ENCODE results near the gene INTS11. TPM values are rescaled to one million over a fixed set of nuclear protein-coding genes. Genes with fewer than 3 reads are reported as not detected.

The INTS11 gene
- total and polyA plus RNA-seq, 9 of the 15 experiments (the other 6 are each of a cell fraction or from before 2014, with no cell fraction given): 3.6 to 183 (median 110) TPM

DNA sequence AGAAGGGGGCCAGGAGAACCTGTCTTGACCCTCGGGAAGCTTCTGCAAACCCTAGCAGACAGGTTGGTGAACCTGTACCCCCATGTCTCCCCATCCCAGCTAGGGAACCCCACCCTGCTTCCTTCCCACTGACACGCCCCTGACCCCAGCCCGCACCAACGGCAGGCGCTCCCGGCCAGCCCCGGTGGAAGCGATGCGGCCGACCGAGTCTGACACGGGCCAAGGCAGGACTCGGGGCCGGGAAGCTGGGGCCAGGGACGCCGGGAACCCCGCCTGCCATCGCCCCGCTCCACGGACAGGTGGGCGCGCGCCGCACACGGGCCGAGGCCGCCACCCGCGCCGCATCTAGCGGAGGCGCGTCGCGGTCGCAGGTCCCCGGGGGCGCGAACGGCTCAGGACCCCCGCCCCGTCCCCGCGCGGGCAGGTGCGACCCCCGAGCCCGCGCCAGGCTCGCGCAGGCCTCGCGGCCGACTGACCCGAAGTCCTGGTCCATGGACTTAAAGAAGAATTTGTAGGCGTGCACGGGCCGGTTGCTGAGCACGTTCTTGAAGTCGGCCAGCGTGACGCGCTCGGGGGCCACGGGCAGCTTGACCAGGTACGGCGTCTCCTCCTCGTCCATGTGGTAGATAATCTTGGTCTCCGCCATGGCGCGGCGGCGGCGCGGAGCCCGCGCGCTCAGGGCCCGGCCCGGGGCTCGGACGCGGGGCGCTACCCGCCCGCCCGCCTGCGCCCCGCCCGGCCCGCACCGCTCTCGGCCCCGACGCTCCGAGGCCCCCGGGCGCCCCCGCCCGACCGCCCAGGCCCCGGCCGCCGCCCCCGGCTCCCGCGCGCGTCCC lies 24.2 kb upstream of the INTS11 start (continued):
- TF ChIP-seq NR2C2 (CRISPR knock-in tag; IDR thresholded peaks at IDR 0.05) (no peak), NR2C2 (tag; IDR thresholded peaks at IDR 0.05) (peak; percentile 25; the same call in 1 of the 2 replicates), NFE2 (IDR thresholded peaks at IDR 0.05; ENCODE audit: low read depth) (no peak), ESRRA (IDR thresholded peaks at IDR 0.05; ENCODE audit: borderline replicate concordance, low read depth) (no peak), HCFC1 (IDR thresholded peaks at IDR 0.05; ENCODE audit: low read depth, low read length) (peak; percentile 2; the same call in 1 of the 2 replicates)

DNA sequence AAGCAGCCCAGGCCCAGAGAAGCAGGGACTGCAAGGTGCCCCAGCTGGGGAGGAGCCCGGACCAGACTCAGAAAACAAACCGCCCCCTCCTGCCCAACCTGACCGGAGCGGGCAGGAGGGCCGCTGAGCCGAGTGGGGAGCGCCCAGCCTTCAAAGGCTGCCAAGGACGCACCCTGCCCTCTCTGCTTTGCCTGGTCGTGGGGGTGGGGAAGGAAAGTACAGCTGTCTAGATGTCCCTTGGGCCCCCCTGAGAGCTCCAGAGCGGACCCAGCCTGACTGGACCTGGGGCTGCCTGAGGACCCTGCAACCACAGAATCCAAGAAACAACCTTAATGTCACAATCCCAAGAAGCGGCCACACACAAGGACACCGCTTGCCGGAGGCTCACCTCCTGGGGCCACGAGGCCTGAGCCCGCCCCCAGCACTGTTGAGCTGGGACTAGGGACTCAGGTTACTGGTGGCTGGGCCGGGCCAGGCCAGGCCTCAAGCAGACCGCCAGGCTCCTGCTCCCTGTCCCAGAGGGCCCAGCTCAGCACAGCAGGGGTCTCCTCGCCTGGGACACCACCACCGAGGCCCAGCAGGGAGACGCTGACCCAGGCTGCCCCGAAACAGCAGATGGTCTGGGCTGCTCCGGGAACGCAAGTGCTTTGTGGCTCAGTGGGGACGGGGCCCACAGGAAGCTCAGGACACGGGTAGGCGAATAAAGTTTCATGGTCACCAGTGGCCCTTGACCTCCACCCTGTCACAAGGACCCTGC lies 23.4 kb upstream of the INTS11 start:
- H3K9me1 ChIP-seq (ENCODE audit: control insufficient read depth, insufficient read depth, low read length): peaks cover 8% of the 10 kb centered on the region
- no TSS peak for BruUV-seq (replicated peaks)
- ATAC-seq: peak; percentile 79
- ChIA-PET POLR2A (interaction anchor here (0.5 to 4.8 kb wide), 15 partner anchors 10 to 964 kb away, joined by 3 to 22 read pairs (median 3); partner anchors contain the start of genes AURKAIP1 and MRPL20), CTCF (ENCODE audit: low intra/inter-chr PET ratio) (no interaction called here)
- peaks cover 39% of the 10 kb centered on the region for H4K20me1 ChIP-seq (replicated peaks; ENCODE audit: control insufficient read depth, insufficient read depth, low read length)
- H3K27me3 ChIP-seq (ENCODE audit: control insufficient read depth in 2 of 2, insufficient read depth in 2 of 2, low read length in 2 of 2): no peaks in the 10 kb centered on the region
- 2% methylated on average over 21 of the region's 26 CpGs for WGBS (ENCODE audit: insufficient coverage, low coverage, missing lambda C conversion rate)
- H3K9me3 ChIP-seq (replicated peaks; ENCODE audit: control insufficient read depth, insufficient read depth, low read depth, low read length): no peaks in the 10 kb centered on the region
- peak; percentile 90 for FAIRE-seq
- H3K4me3 ChIP-seq: peak overlapping the region; percentile 98
- H3K4me1 ChIP-seq (replicated peaks in 1 of 2; ENCODE audit: control insufficient read depth in 2 of 2, insufficient read depth in 2 of 2, low read length in 2 of 2): peaks cover 14 to 82% of the 10 kb centered on the region in 2 experiments; a peak in 3 of 5 replicates
- intact Hi-C loops (cut with micrococcal nuclease): no loop called here
- H2AFZ ChIP-seq (ENCODE audit: low read depth, low read length): no peak overlapping the region; the same call in 1 of the 2 replicates
- peaks cover 24% of the 10 kb centered on the region; the same call in 1 of the 3 replicates for H3K36me3 ChIP-seq (ENCODE audit: control insufficient read depth, insufficient read depth, low read length)
- peaks cover 64% of the 10 kb centered on the region for H3K79me2 ChIP-seq (ENCODE audit: control insufficient read depth, insufficient read depth, low read length)
- peak; percentile 52 to 85 (median 68) for DNase-seq (ENCODE audit: extremely low read depth in 1 of 4, low spot score in 3 of 4)
- peak overlapping the region; percentile 82 to 98 for H3K9ac ChIP-seq (ENCODE audit: insufficient read depth in 1 of 2, low read depth in 2 of 2, low read length in 2 of 2)
- in situ Hi-C loops (cut with MboI): no loop called here
- H3K4me2 ChIP-seq (ENCODE audit: insufficient read depth, low read length): peak overlapping the region; percentile 91
- H3K27ac ChIP-seq (ENCODE audit: extremely low read depth, low read depth, low read length): peak overlapping the region; percentile 95
- TF ChIP-seq SMAD4 (CRISPR knock-in tag; conservative IDR thresholded peaks at IDR 0.05) (no peak), CC2D1A (IDR thresholded peaks at IDR 0.05) (no peak), SREBF1 (IDR thresholded peaks at IDR 0.05; ENCODE audit: borderline replicate concordance, low read depth, low read length) (no peak), POLR3G (IDR thresholded peaks at IDR 0.05; ENCODE audit: extremely low read depth, insufficient read length, insufficient replicate concordance) (no peak), MNT (conservative IDR thresholded peaks at IDR 0.05) (peak in 1 of 2 experiments; percentile 87), PCBP2 (IDR thresholded peaks at IDR 0.05; ENCODE audit: low read depth, low read length, poor library complexity, severe bottlenecking) (no peak), NR1H2 (CRISPR knock-in tag; IDR thresholded peaks at IDR 0.05) (no peak), TAF7 (tag; IDR thresholded peaks at IDR 0.05) (no peak), CTBP1 (IDR thresholded peaks at IDR 0.05; ENCODE audit: borderline replicate concordance) (peak; percentile 9; the same call in 1 of the 2 replicates), FIP1L1 (IDR thresholded peaks at IDR 0.05; ENCODE audit: low read depth, low read length, poor library complexity, severe bottlenecking) (peak; percentile 54), SAP30 (IDR thresholded peaks at IDR 0.05; ENCODE audit: borderline replicate concordance, insufficient read depth, low read depth, low read length, poor library complexity, severe bottlenecking) (peak; percentile 67), FOXM1 (IDR thresholded peaks at IDR 0.05; ENCODE audit: low read depth) (no peak), FOXM1 (CRISPR knock-in tag; IDR thresholded peaks at IDR 0.05; ENCODE audit: low read depth) (no peak)

Measured in K562 (cell line).